Right lobe of liver (tissue), 4 donors: ENCODE measurements around the gene PHKB.

Source experiments
- POLR2A ChIP-seq: fragments of 450-650 bp; IDR thresholded peaks from one replicate; pipeline ENCODE4 v1.6.1; 2017; ENCODE audit warnings: antibody characterized with exemption, mild to moderate bottlenecking
- TF ChIP-seq, protein P1 (sequence below), 4 donors: fragments of 200-600 bp in 3 of 4; fragments of 450-650 bp in 1 of 4; IDR thresholded peaks; one replicate each; pipeline versions ENCODE4 v1.5.1 to v1.8.0; 2016 to 2022; ENCODE audit warnings: antibody characterized with exemption in 4 of 4, mild to moderate bottlenecking in 2 of 4
- donor health status: DM: no; HTN: no; CAD: no.
- donor health status: DM: no; HTN: no; CAD: no.
- donor health status: DM: no; HTN: yes; CAD: no.

DNA sequence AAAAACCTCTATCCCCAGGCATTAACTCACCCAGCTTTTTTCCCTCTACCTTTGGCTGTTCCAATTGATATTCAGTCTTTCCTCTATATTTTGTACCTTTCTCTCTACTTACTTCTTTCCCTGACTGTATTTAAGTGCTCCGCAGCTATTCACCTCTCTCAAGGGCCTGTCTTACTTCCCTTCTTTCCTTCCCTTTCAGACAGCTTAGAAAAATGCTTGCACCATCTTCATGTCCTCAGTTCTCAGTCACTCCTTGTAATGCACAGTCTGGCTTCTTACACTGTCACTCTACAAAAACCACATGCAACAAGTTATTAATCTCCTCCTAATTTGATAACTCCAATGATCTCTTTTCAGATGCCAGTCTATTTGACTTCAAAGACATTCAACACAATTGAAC is 163.4 kb downstream of the PHKB start:
- TF ChIP-seq, protein P1, sequence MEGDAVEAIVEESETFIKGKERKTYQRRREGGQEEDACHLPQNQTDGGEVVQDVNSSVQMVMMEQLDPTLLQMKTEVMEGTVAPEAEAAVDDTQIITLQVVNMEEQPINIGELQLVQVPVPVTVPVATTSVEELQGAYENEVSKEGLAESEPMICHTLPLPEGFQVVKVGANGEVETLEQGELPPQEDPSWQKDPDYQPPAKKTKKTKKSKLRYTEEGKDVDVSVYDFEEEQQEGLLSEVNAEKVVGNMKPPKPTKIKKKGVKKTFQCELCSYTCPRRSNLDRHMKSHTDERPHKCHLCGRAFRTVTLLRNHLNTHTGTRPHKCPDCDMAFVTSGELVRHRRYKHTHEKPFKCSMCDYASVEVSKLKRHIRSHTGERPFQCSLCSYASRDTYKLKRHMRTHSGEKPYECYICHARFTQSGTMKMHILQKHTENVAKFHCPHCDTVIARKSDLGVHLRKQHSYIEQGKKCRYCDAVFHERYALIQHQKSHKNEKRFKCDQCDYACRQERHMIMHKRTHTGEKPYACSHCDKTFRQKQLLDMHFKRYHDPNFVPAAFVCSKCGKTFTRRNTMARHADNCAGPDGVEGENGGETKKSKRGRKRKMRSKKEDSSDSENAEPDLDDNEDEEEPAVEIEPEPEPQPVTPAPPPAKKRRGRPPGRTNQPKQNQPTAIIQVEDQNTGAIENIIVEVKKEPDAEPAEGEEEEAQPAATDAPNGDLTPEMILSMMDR (IDR thresholded peaks at IDR 0.05): no peak
- no peak for TF ChIP-seq POLR2A
